Thyroid gland (tissue), 4 donors: ENCODE data around the gene PDCD5. TPM values are rescaled to one million over a fixed set of nuclear protein-coding genes. Genes with fewer than 3 reads are reported as not detected.

Experiments used
- DNase-seq, 2 donors: peaks; one replicate each; pipeline ENCODE4 v3.0.0-alpha.2; 2019
- H3K27ac ChIP-seq, 3 donors: fragments of 200-600 bp; sonication (generic); 1 replicate in 2 of 3; 2 replicates in 1 of 3; pipeline ENCODE4 v1.5.1; 2016 to 2019; ENCODE audit warnings: mild to moderate bottlenecking in 1 of 3, moderate library complexity in 1 of 3
- H3K27me3 ChIP-seq: fragments of 200-600 bp; sonication (generic); one replicate; pipeline ENCODE4 v1.5.1; 2019
- H3K36me3 ChIP-seq, 2 donors: fragments of 200-600 bp; sonication (generic); one replicate each; pipeline ENCODE4 v1.5.1; 2016 to 2019
- H3K4me1 ChIP-seq, 2 donors: fragments of 200-600 bp; sonication (generic); one replicate each; pipeline ENCODE4 v1.5.1; 2017 to 2019
- H3K4me3 ChIP-seq, 3 donors: fragments of 200-600 bp; sonication (generic); replicated peaks in 1 of 3; 1 replicate in 2 of 3; 2 replicates in 1 of 3; pipeline ENCODE4 v1.5.1; 2016; ENCODE audit warnings: mild to moderate bottlenecking in 1 of 3
- H3K9me3 ChIP-seq: fragments of 200-600 bp; sonication (generic); one replicate; pipeline ENCODE4 v1.5.1; 2017
- CTCF ChIP-seq, 6 experiments: fragments of 200-600 bp in 3 of 6; fragments of 450-650 bp in 3 of 6; sonication (generic) in 3 of 6; IDR thresholded peaks; one replicate each; pipeline ENCODE4 v1.5.1; 2016 to 2019; ENCODE audit warnings: antibody characterized with exemption in 6 of 6, mild to moderate bottlenecking in 2 of 6, inconsistent platforms in 1 of 6, moderate library complexity in 1 of 6
- POLR2A ChIP-seq, 2 donors: fragments of 450-650 bp; IDR thresholded peaks; one replicate each; pipeline ENCODE4 v1.6.1; 2017; ENCODE audit warnings: antibody characterized with exemption in 2 of 2, mild to moderate bottlenecking in 2 of 2, moderate library complexity in 1 of 2
- WGBS, 2 donors: methylation state at CpG; one replicate each; pipeline ENCODE4 v1.1.5; 2017; 5-methylcytosine and 5-hydroxymethylcytosine counted together
- intact Hi-C: fragments of 100-400 bp; cut with DNase I; formaldehyde crosslinking; loops from one replicate; pipeline ENCODE4 v1.15.1; 2023
- total RNA-seq, 4 donors: library from RNA; depleted of rRNA; stranded (reverse); fragments of >200 nt; gene quantifications; one replicate each; pipeline ENCODE4 v1.2.3, GENCODE V29; 2016

PDCD5 gene
- total RNA-seq, 4 donors from 2014 or later = 70.0 to 111 (median 93.7) TPM

DNA sequence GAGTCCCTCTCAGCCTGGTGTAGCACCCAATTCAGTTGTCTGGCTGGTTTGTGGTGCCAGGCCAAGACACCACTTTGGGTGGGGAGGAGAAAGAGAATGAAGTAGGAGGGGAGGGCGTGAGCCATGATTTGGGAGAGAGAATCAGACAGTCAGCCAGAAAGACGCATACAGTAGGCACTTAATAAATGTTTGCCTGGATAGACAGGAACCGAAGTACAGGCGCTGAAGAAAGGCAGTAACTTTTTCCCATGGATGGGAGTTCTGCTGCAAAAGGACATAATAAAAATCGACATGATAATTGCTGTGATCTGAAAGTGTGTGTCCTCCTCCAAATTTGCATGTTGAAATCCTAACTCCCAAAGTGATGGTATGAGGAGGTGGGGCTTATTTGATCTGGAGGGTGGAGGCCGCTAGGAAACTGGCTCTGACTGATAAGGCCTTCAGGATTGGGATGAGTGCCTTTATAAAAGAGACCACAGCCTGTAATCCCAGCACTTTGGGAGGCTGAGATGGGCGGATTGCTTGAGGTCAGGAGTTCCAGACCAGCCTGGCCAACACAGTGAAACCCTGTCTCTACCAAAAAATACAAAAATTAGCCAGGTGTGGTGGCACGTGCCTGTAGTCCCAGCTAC lies 38.4 kb upstream of the PDCD5 start:
- intact Hi-C loops = no loop called here
- Histone ChIP-seq H3K9me3 (no peaks in the 10 kb centered on the region), H3K27ac (no peak overlapping the region), H3K4me3 (no peak overlapping the region), H3K4me1 (no peaks in the 10 kb centered on the region), H3K36me3 (no peaks in the 10 kb centered on the region), H3K27me3 (no peaks in the 10 kb centered on the region)
- TF ChIP-seq POLR2A (IDR thresholded peaks at IDR 0.05) = no peak
- TF ChIP-seq CTCF (IDR thresholded peaks at IDR 0.05) = no peak
- DNase-seq = no peak
- 83 to 90% methylated on average over 8 of the region's 8 CpGs for WGBS, 2 donors

DNA sequence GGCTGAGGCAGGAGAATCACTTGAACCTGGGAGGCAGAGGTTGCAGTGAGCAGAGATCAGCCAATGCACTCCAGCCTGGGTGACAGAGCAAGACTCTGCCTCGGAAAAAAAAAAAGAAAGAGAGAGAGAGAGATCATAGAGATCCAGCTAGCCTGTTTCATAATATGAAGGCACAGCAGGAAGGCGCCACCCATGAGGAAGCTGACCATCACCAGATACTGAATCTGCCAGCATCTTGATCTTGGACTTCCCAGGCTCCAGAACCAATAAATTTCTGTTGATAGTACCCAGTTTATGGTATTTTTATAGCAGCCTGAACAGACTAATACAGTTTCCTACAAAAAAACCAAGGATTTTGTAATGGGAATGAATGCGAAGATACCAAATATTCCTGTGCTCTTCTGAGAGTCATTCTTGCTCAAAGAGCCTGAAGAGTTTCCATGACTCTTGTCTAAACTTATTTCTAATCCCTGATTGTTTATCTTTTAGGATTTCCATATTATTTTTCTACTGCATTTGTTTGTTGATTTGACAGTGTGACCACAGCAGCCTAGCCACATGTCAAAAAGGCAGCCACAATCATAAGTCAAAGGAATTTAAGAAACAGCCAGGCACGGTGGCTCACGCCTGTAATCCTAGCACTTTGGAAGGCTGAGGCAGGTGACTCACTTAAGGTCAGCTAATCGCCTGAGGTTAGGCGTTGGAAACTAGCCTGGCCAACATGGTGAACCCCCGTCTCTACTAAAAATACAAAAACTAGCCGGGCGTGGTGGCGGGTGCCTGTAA lies 37.7 kb upstream of the PDCD5 start:
- H3K27ac ChIP-seq = no peak overlapping the region
- no peaks in the 10 kb centered on the region for H3K36me3 ChIP-seq
- WGBS, 2 donors = 86 to 91% methylated on average over 11 of the region's 11 CpGs
- TF ChIP-seq POLR2A (IDR thresholded peaks at IDR 0.05) (no peak), CTCF (IDR thresholded peaks at IDR 0.05) (no peak)
- H3K4me1 ChIP-seq = no peaks in the 10 kb centered on the region
- no peak for DNase-seq
- H3K9me3 ChIP-seq = no peaks in the 10 kb centered on the region
- intact Hi-C loops = no loop called here
- H3K4me3 ChIP-seq = no peak overlapping the region
- no peaks in the 10 kb centered on the region for H3K27me3 ChIP-seq

GRCh38 chr19:32544917-32545316 lies 36.1 kb upstream of the PDCD5 start:
- TF ChIP-seq POLR2A (IDR thresholded peaks at IDR 0.05) (no peak), CTCF (IDR thresholded peaks at IDR 0.05) (no peak)
- H3K27me3 ChIP-seq = no peaks in the 10 kb centered on the region
- H3K27ac ChIP-seq = no peak overlapping the region
- H3K4me3 ChIP-seq = no peak overlapping the region
- intact Hi-C loops = no loop called here
- no peaks in the 10 kb centered on the region for H3K36me3 ChIP-seq
- WGBS, 2 donors = 89 to 91% methylated on average over 7 of the region's 7 CpGs
- no peaks in the 10 kb centered on the region for H3K4me1 ChIP-seq
- H3K9me3 ChIP-seq = no peaks in the 10 kb centered on the region
- DNase-seq = no peak

- no peaks in the 10 kb centered on the region for H3K36me3 ChIP-seq
- no peaks in the 10 kb centered on the region for H3K27me3 ChIP-seq
- 59 to 73% methylated on average over 5 of the region's 5 CpGs for WGBS, 2 donors
- intact Hi-C loops = no loop called here
- H3K4me3 ChIP-seq = no peak overlapping the region
- DNase-seq = no peak
- H3K9me3 ChIP-seq = no peaks in the 10 kb centered on the region
- no peak for TF ChIP-seq POLR2A (IDR thresholded peaks at IDR 0.05)
- no peak for TF ChIP-seq CTCF (IDR thresholded peaks at IDR 0.05)
- H3K27ac ChIP-seq = no peak overlapping the region
- no peaks in the 10 kb centered on the region for H3K4me1 ChIP-seq
Measured at GRCh38 chr19:32550666-32551065, 30.3 kb upstream of the PDCD5 start.

DNA sequence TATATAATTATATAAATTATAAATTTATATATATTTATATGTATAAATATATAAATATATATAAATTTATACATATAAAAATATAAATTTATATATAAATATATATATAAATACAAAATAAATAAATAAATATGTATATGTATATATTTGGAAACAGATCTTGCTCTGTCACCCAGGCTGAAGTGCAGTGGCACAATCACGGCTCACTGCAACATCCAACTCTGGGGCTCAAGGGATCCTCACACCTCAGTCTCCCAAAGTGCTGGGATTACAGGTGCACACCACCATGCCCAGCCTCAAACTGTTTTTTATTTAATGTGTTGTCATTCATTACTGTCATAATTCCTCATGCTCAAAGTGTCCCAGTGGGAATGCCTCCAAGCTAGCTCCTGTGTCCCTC lies 25.2 kb upstream of the PDCD5 start:
- Histone ChIP-seq H3K9me3 (no peaks in the 10 kb centered on the region), H3K27ac (no peak overlapping the region), H3K27me3 (no peaks in the 10 kb centered on the region), H3K4me1 (no peaks in the 10 kb centered on the region), H3K4me3 (no peak overlapping the region), H3K36me3 (no peaks in the 10 kb centered on the region)
- TF ChIP-seq CTCF (IDR thresholded peaks at IDR 0.05) = no peak
- TF ChIP-seq POLR2A (IDR thresholded peaks at IDR 0.05) = no peak
- WGBS, 2 donors = 64 to 95% methylated on average over 1 of the region's 1 CpG
- intact Hi-C loops = no loop called here
- no peak for DNase-seq
